Activated CD4-positive, alpha-beta T cell treated with anti-CD3 and anti-CD28 coated beads for 36 hours (primary cell): Measurements from ENCODE around the gene SPEM2. TPM values are rescaled to one million over a fixed set of nuclear protein-coding genes. Genes with fewer than 3 reads are reported as not detected.

Experiments
- ATAC-seq: fragments of 200-7000 bp; cut with Tn5 transposase; one replicate; pipeline ENCODE4 v1.10.0; 2021; ENCODE audit warnings: mild to moderate bottlenecking, moderate library complexity
- CTCF ChIA-PET: fragments of 350-600 bp; sonication (Branson Sonifier 250); formaldehyde crosslinking; loops from one replicate; lab custom pipeline; 2021; ENCODE audit warnings: antibody characterized with exemption; lab: Charles Lee
- POLR2A ChIA-PET: fragments of 350-600 bp; sonication (Branson Sonifier 250); formaldehyde crosslinking; loops from one replicate; lab custom pipeline; 2021; ENCODE audit warnings: antibody characterized with exemption, inconsistent platforms; lab: Charles Lee
- DNase-seq: peaks from one replicate; pipeline ENCODE4 v3.0.0-alpha.2; 2020
- H3K27ac Mint-ChIP-seq: one replicate; pipeline ENCODE4 v1.8.0; 2021; ENCODE audit warnings: mixed read lengths
- H3K27me3 Mint-ChIP-seq: one replicate; pipeline ENCODE4 v1.8.0; 2021; ENCODE audit warnings: mixed read lengths
- H3K36me3 Mint-ChIP-seq: one replicate; pipeline ENCODE4 v1.8.0; 2021; ENCODE audit warnings: low read depth, mixed read lengths
- H3K4me1 Mint-ChIP-seq: one replicate; pipeline ENCODE4 v1.8.0; 2021; ENCODE audit warnings: mixed read lengths
- H3K4me3 Mint-ChIP-seq: one replicate; pipeline ENCODE4 v1.8.0; 2021; ENCODE audit warnings: mild to moderate bottlenecking, moderate library complexity, mixed read lengths
- H3K9me3 Mint-ChIP-seq: one replicate; pipeline ENCODE4 v1.8.0; 2021; ENCODE audit warnings: low read depth, mixed read lengths
- intact Hi-C, 2 experiments: fragments of 100-400 bp; cut with DNase I in 1 of 2; cut with micrococcal nuclease in 1 of 2; formaldehyde crosslinking; loops; one replicate each; pipeline versions ENCODE4 v1.14.2 to v1.15.1; 2022 to 2024; cut with DNase I, micrococcal nuclease
- total RNA-seq, 2 experiments: library from RNA; stranded (reverse); gene quantifications; one replicate each; pipeline ENCODE4 v1.2.3, GENCODE V29; 2021

SPEM2 gene
- total RNA-seq, 2 experiments from 2014 or later: not detected

- Mint-ChIP-seq H3K9me3 (no peaks in the 10 kb centered on the region), H3K4me3 (no peak overlapping the region), H3K36me3 (no peaks in the 10 kb centered on the region), H3K27me3 (no peaks in the 10 kb centered on the region), H3K4me1 (no peaks in the 10 kb centered on the region), H3K27ac (no peak overlapping the region)
- ChIA-PET CTCF (interaction anchor here (1.1 kb wide), 1 partner anchor 13 kb away, joined by 4 read pairs; no protein-coding TSS in a partner anchor), POLR2A (interaction anchor here (0.5 kb wide), 1 partner anchor 302 kb away, joined by 4 read pairs; no protein-coding TSS in a partner anchor)
- intact Hi-C loops: no loop called here
- DNase-seq: no peak
- no peak for ATAC-seq
Observed at GRCh38 chr17:7426203-7426863, 917 bp downstream of the SPEM2 start.

DNA sequence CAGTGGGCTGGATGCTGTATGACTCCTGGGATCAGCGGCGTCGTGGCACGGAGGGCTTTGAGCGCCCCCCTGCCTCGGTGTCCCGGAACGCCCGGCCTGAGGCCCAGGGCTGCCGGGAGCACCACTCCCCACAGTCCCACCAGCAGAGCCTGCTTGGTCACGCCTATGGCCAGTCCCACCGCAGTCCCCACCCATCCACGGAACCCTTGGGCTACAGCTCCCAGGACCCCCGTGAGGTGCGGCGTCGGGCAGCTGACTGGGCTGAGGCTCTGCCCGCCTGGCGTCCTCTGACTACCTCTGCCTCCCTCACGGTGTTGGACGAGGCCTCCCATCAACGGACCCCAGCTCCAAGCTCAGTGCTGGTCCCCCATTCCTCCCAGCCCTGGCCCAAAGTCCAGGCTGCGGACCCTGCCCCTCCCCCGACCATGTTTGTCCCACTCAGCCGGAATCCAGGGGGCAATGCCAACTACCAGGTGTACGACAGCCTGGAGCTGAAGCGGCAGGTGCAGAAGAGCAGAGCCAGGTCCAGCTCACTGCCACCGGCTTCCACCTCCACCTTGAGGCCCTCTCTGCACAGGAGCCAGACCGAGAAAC lies 1.6 kb downstream of the SPEM2 start:
- DNase-seq (no peak), ATAC-seq (no peak)
- H3K9me3 Mint-ChIP-seq: no peaks in the 10 kb centered on the region
- ChIA-PET POLR2A (no interaction called here), CTCF (no interaction called here)
- H3K36me3 Mint-ChIP-seq: no peaks in the 10 kb centered on the region
- intact Hi-C loops: no loop called here
- no peaks in the 10 kb centered on the region for H3K27me3 Mint-ChIP-seq
- no peak overlapping the region for H3K27ac Mint-ChIP-seq
- H3K4me3 Mint-ChIP-seq: no peak overlapping the region
- no peaks in the 10 kb centered on the region for H3K4me1 Mint-ChIP-seq

DNA sequence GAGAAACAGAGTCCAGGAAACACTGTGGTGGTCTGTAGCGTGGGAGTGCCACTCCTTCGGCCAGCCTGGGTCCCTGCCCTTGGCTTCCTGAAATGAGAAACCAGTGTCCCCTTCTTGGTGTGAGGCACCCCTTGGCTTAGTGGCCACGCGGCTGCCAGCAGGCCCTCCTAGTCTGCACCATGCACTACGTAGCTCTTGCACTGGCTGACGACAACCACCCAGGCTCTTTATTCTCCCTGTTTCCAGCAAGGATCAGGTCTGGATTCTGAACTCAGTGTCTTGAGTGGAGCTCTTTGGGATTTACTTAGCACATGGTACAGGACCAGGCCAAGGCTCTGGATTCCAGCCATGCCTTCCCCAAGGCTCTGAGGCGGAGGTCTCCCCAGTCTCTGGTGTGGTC lies 2.1 kb downstream of the SPEM2 start:
- POLR2A ChIA-PET: interaction anchor here (0.6 kb wide), 1 partner anchor 25 kb away, joined by 3 read pairs; no protein-coding TSS in a partner anchor
- CTCF ChIA-PET: no interaction called here
- Mint-ChIP-seq H3K27ac (no peak overlapping the region), H3K36me3 (no peaks in the 10 kb centered on the region), H3K27me3 (no peaks in the 10 kb centered on the region), H3K4me1 (no peaks in the 10 kb centered on the region), H3K4me3 (no peak overlapping the region), H3K9me3 (no peaks in the 10 kb centered on the region)
- DNase-seq (no peak), ATAC-seq (no peak)
- intact Hi-C loops: no loop called here

DNA sequence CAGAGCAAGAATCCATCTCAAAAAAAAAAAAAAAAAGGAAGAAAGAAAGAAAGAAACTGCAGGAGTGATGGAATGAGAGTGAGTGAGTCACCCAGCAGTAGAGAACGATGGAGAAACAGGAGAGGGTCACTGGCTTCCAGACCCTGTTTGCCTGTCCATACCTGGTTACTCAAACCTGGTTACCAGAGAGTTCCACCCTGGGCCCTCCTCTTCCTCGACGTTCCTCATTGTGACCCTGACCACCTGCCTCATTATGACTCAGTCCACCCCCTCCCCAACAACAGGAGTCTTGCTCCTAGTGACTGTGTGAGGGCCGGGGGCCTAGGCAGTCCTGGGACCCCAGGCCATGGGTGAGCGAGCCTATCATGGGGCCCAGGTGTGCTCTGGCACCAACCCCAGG lies 3.1 kb downstream of the SPEM2 start, which contains the start of gene SPEM3:
SPEM3 (plus strand) TSS at position 301 of the 400 bp plus-strand sequence; CDS start at position 347, 46 bp downstream.
- ChIA-PET POLR2A (no interaction called here), CTCF (interaction anchor here (0.7 kb wide), 1 partner anchor 205 kb away, joined by 4 read pairs; no protein-coding TSS in a partner anchor)
- H3K4me1 Mint-ChIP-seq: no peaks in the 10 kb centered on the region
- ATAC-seq (no peak), DNase-seq (no peak)
- H3K36me3 Mint-ChIP-seq: no peaks in the 10 kb centered on the region
- H3K27ac Mint-ChIP-seq: no peak within 1 kb of the TSS
- H3K27me3 Mint-ChIP-seq: no peaks in the 10 kb centered on the region
- H3K9me3 Mint-ChIP-seq: no peaks in the 10 kb centered on the region
- H3K4me3 Mint-ChIP-seq: no peak within 1 kb of the TSS
- intact Hi-C loops: no loop called here

DNA sequence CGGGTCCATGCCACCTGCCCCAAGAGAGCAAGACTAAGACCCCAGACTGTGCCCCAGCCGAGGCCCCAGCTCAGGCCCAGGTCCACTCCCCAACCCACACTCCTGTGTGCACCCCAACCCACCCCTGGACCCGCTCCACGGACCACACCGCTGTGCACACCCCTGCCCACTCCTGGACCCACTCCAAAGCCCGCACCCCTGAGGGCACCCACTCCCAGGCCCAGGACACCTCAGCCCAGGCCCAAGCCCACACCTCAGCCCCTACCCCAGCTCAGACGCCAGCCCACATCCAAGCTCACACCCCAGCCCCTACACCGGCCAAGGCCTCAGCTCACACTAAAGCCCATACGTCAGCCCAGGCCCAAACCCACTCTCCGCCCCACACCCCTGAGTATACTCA lies 4.3 kb downstream of the SPEM2 start:
- ChIA-PET CTCF (no interaction called here), POLR2A (interaction anchor here (0.6 kb wide), 1 partner anchor 51 kb away, joined by 3 read pairs; no protein-coding TSS in a partner anchor)
- Mint-ChIP-seq H3K4me1 (no peaks in the 10 kb centered on the region), H3K36me3 (no peaks in the 10 kb centered on the region), H3K27ac (no peak overlapping the region), H3K4me3 (no peak overlapping the region), H3K9me3 (no peaks in the 10 kb centered on the region), H3K27me3 (no peaks in the 10 kb centered on the region)
- intact Hi-C loops: no loop called here
- ATAC-seq: no peak
- DNase-seq: no peak

DNA sequence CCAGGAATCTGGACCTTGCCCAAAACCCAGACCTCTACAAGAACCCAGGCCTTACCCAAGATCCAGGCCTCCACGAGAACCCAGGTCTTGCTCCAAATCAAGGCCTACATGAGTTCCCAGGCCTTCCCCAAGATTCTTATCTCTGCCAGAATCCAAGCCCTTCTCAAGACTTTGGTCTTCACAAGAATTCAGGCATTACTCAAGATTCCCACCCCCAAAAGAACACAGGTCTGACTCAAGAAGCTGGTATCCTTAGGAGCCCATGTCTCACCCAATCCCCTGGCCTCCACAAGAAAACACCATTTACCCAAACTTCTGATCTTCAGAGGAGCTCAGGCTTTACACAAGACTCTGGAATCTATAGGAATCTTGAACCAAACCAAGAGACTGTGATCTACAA lies 5.8 kb downstream of the SPEM2 start:
- CTCF ChIA-PET: interaction anchor here (0.5 to 0.6 kb wide), 2 partner anchors 61 to 184 kb away, joined by 3 to 5 read pairs; no protein-coding TSS in a partner anchor
- intact Hi-C loops: no loop called here
- no peaks in the 10 kb centered on the region for H3K36me3 Mint-ChIP-seq

GRCh38 chr17:7432296-7432695 lies 6.9 kb downstream of the SPEM2 start:
- intact Hi-C loops: no loop called here
- no peaks in the 10 kb centered on the region for H3K9me3 Mint-ChIP-seq
- H3K4me3 Mint-ChIP-seq: no peak overlapping the region
- ChIA-PET POLR2A (no interaction called here), CTCF (interaction anchor here (0.6 kb wide), 1 partner anchor 151 kb away, joined by 3 read pairs; the partner anchor contains the start of gene SLC2A4)
- H3K27me3 Mint-ChIP-seq: no peaks in the 10 kb centered on the region
- DNase-seq (no peak), ATAC-seq (no peak)
- H3K36me3 Mint-ChIP-seq: peaks cover 2% of the 10 kb centered on the region
- no peak overlapping the region for H3K27ac Mint-ChIP-seq
- peaks cover 12% of the 10 kb centered on the region for H3K4me1 Mint-ChIP-seq

More for the DNA sequence above, 5.8 kb downstream of the SPEM2 start:
- Mint-ChIP-seq H3K4me3 (no peak overlapping the region), H3K27ac (no peak overlapping the region), H3K27me3 (no peaks in the 10 kb centered on the region), H3K9me3 (no peaks in the 10 kb centered on the region), H3K4me1 (peaks cover 5% of the 10 kb centered on the region)
- POLR2A ChIA-PET: no interaction called here
- no peak for DNase-seq
- ATAC-seq: no peak

DNA sequence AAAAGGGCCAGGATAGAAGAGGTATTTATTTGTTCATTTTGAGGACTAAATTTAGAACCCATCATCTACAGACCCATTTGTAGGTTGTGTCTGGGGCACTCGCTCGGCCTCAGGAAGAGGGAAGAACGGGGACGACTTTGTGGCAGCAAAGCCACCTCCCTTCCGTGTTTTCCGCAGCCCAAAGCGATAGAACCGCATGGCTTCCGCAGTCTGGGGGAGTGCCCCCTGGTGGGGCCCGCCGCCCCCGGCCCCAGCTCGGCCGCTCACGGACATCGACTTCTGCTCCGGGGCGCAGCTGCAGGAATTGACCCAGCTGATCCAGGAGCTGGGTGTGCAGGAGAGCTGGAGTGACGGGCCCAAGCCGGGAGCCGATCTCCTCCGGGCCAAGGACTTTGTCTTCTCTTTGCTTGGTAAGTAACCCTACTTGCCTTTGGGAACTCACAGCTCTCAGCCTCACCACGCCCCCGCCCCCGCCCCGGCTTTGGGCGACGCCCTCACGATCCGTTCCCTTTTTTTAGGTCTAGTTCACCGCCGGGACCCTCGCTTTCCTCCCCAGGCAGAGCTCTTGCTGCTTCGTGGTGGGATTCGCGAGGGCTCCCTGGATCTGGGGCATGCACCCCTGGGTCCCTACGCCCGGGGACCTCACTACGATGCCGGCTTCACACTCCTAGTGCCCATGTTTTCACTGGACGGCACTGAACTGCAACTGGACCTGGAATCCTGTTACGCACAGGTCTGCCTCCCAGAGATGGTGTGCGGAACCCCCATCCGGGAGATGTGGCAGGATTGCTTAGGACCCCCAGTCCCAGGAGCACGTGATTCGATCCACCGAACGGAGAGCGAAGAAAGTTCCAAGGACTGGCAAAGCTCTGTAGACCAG lies 10.5 kb downstream of the SPEM2 start:
- peaks cover 13% of the 10 kb centered on the region for H3K36me3 Mint-ChIP-seq
- no peaks in the 10 kb centered on the region for H3K9me3 Mint-ChIP-seq
- peak overlapping the region; percentile 92 for H3K27ac Mint-ChIP-seq
- DNase-seq (peak; percentile 75), ATAC-seq (peak; percentile 23)
- intact Hi-C loops: loop anchor here (1.0 to 5.0 kb wide), 24 partner anchors 19 to 784 kb away; partner anchors contain the start of genes POLR2A (in 2 of the 2), SENP3 (in 2 of the 2), SLC2A4 (in 2 of the 2) and TMEM256 (in 2 of the 2)
- CTCF ChIA-PET: interaction anchor here (0.7 to 3.5 kb wide), 22 partner anchors 10 to 251 kb away, joined by 3 to 27 read pairs (median 6); partner anchors contain the start of genes ACAP1, CHRNB1, MPDU1 and NEURL4
- peak overlapping the region; percentile 92 for H3K4me3 Mint-ChIP-seq
- POLR2A ChIA-PET: interaction anchor here (0.5 to 3.1 kb wide), 12 partner anchors 20 to 251 kb away, joined by 3 to 13 read pairs (median 6); partner anchors contain the start of genes MPDU1, POLR2A, TMEM256 and TP53
- H3K27me3 Mint-ChIP-seq: peaks cover 17% of the 10 kb centered on the region
- H3K4me1 Mint-ChIP-seq: peaks cover 37% of the 10 kb centered on the region

DNA sequence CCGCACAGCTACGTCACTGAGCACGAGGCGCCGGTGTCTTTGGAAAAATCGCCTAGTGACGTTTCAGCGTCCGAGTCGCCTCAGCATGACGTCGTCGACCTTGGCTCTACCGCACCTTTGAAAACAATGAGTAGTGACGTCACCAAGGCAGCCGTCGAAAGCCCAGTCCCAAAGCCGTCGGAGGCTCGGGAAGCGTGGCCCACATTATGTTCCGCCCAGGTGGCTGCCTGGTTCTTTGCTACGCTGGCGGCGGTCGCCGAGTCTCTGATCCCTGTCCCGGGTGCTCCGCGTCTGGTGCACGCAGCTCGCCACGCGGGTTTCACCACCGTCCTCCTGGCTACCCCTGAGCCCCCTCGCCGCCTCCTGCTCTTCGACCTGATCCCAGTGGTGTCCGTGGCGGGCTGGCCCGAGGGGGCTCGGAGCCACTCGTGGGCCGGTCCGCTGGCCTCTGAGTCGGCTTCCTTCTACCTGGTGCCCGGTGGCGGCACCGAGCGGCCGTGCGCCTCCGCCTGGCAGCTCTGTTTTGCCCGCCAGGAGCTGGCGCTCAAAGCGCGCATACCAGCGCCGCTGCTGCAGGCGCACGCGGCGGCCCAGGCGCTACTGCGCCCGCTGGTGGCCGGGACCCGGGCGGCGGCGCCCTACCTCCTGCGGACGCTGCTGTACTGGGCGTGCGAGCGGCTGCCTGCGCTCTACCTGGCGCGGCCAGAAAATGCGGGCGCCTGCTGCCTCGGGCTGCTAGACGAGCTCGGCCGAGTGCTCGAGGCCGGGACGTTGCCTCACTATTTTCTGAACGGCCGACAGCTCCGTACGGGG lies 11.3 kb downstream of the SPEM2 start:
- H3K9me3 Mint-ChIP-seq: no peaks in the 10 kb centered on the region
- peak overlapping the region; percentile 92 for H3K27ac Mint-ChIP-seq
- ChIA-PET CTCF (interaction anchor here (0.6 to 3.5 kb wide), 33 partner anchors 9 to 250 kb away, joined by 3 to 27 read pairs (median 4); partner anchors contain the start of genes ACAP1, CHRNB1, MPDU1 and NEURL4), POLR2A (interaction anchor here (0.5 to 3.1 kb wide), 9 partner anchors 33 to 250 kb away, joined by 3 to 13 read pairs (median 7); partner anchors contain the start of genes MPDU1, POLR2A, TMEM256 and TP53)
- peaks cover 21% of the 10 kb centered on the region for H3K27me3 Mint-ChIP-seq
- peak overlapping the region; percentile 92 for H3K4me3 Mint-ChIP-seq
- peaks cover 37% of the 10 kb centered on the region for H3K4me1 Mint-ChIP-seq
- intact Hi-C loops: loop anchor here (1.0 to 5.0 kb wide), 7 partner anchors 43 to 784 kb away; partner anchors contain the start of genes C17orf100 (in 1 of the 2), KCTD11 (in 1 of the 2), MED31 (in 1 of the 2) and SENP3 (in 1 of the 2)
- peaks cover 13% of the 10 kb centered on the region for H3K36me3 Mint-ChIP-seq
- ATAC-seq: peak; percentile 71
- DNase-seq: peak; percentile 92
